ENCODE data around the gene CDH23. TPM values are rescaled to one million over a fixed set of nuclear protein-coding genes. Genes with fewer than 3 reads are reported as not detected.

CDH23 gene
- total and polyA plus RNA-seq, 2 of the 8 experiments (the other 6 are each of a cell fraction or from before 2014, with no cell fraction given): 1.9 to 4.9 TPM

DNA sequence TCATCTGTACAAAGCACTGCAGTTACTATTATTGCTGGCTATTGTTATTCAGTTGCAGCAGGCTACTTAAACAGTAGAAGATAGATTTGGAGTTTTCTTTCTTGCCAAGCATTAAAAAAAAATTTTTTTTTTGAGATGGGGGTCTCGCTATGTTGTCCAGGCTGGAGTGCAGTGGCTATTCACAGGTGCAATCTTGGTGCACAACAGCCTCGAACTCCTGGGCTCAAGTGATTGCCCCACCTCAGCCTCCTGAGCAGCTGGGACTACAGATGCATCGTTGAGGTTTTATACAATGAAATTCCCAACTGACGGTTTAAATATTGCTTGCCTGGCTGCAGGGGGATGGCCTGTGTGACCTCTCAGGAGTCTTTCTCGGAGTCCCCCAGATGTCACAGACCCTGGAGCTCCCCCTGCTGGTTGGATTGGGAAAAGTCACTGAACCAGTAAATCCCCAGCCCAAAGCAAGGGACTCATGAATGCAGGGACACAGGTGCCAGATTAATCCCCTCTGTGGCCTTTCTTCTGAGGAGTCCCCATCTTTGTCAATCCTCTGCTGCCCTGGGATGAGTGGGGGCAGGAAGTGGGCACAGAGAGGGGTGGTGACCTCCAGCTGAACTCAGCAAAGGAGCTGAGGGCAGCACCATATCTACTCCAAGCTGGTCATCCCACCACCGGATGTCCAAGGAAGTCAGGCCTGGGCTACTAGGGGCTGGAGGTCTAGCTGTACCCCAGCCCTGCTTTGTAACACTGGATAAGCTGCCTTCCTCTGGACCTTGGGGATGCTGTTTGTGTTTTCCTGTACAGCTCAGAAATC is 173.3 kb downstream of the CDH23 start:
- H4K8ac ChIP-seq (ENCODE audit: extremely low read depth, insufficient read depth, low read length): no peak overlapping the region
- no peak overlapping the region for H3K23ac ChIP-seq (ENCODE audit: insufficient read length)
- 66% methylated on average over 6 of the region's 6 CpGs; no CpG with 5 or more reads in 1 of the 2 experiments for WGBS, 2 experiments (ENCODE audit: extremely low coverage in 1 of 2, insufficient coverage in 1 of 2, insufficient read length in 1 of 2, insufficient replicate concordance in 2 of 2, low coverage in 1 of 2, low lambda C conversion rate in 2 of 2, missing lambda C conversion rate in 1 of 2)
- H3K79me1 ChIP-seq (ENCODE audit: low read depth, low read length): no peaks in the 10 kb centered on the region
- H3K4me3 ChIP-seq (ENCODE audit: extremely low read depth in 1 of 4, insufficient read depth in 2 of 4, low read depth in 3 of 4, low read length in 4 of 4): no peak overlapping the region
- H4K20me1 ChIP-seq (replicated peaks in 1 of 2; ENCODE audit: control insufficient read depth in 1 of 2, insufficient read depth in 2 of 2, low read length in 2 of 2): no peaks in the 10 kb centered on the region
- FAIRE-seq: peak; percentile 70
- no peaks in the 10 kb centered on the region; the same call in 1 of the 2 replicates for H3K23me2 ChIP-seq (ENCODE audit: low read depth, low read length)
- POLR2A ChIA-PET (ENCODE audit: partially characterized antibody): no interaction called here
- H2AK5ac ChIP-seq (ENCODE audit: low read depth, low read length): no peak overlapping the region
- H3K14ac ChIP-seq (ENCODE audit: insufficient read length): no peak overlapping the region
- H3K27ac ChIP-seq (ENCODE audit: low read depth, low read length): no peak overlapping the region
- no peak overlapping the region for H2BK5ac ChIP-seq (ENCODE audit: low read depth, low read length)
- H3K9me3 ChIP-seq (ENCODE audit: insufficient read depth in 2 of 2, low read depth in 1 of 2, low read length in 1 of 2): no peaks in the 10 kb centered on the region
- no peak overlapping the region for H2BK15ac ChIP-seq (ENCODE audit: low read length)
- H2BK120ac ChIP-seq (replicated peaks; ENCODE audit: low read depth, low read length): no peak overlapping the region
- H3K18ac ChIP-seq (ENCODE audit: extremely low read depth, low read length): no peak overlapping the region
- CTCF ChIA-PET (ENCODE audit: partially characterized antibody): interaction anchor here (0.8 to 10.2 kb wide), 73 partner anchors 12 to 297 kb away, joined by 3 to 168 read pairs (median 5); partner anchors contain the start of genes CDH23 and SLC29A3
- H4K5ac ChIP-seq (ENCODE audit: insufficient read length, low read depth, low read length): no peak overlapping the region
- no peak overlapping the region for H3K4ac ChIP-seq (replicated peaks; ENCODE audit: insufficient read length, low read depth, low read length)
- H3K36me3 ChIP-seq (ENCODE audit: control insufficient read depth in 2 of 4, insufficient read depth in 4 of 4, low read length in 3 of 4): no peaks in the 10 kb centered on the region
- peaks cover 3 to 11% (median 6%) of the 10 kb centered on the region in 4 experiments; a peak in 5 of 7 replicates for H3K4me1 ChIP-seq (replicated peaks in 1 of 4; ENCODE audit: control insufficient read depth in 3 of 4, insufficient read depth in 4 of 4, low read length in 3 of 4)
- H2BK12ac ChIP-seq (ENCODE audit: low read depth, low read length): no peak overlapping the region
- 0 out of 7 replicates have a peak, but pooled peaks cover 0 to 2% (median 0%) of the 10 kb centered on the region in 4 experiments for H3K27me3 ChIP-seq (replicated peaks in 1 of 4; ENCODE audit: control insufficient read depth in 3 of 4, extremely low read depth in 1 of 4, insufficient read depth in 3 of 4, low read length in 3 of 4)
- no peak overlapping the region for H2AFZ ChIP-seq (ENCODE audit: low read length)
- no peak overlapping the region for H2BK20ac ChIP-seq (ENCODE audit: low read length)
- no peak overlapping the region for H3K4me2 ChIP-seq (ENCODE audit: insufficient read depth in 1 of 2, low read depth in 2 of 2, low read length in 2 of 2)
- no peak overlapping the region for H4K91ac ChIP-seq (replicated peaks; ENCODE audit: insufficient read length, low read length)
- no peaks in the 10 kb centered on the region for H3K79me2 ChIP-seq (ENCODE audit: control insufficient read depth in 1 of 2, insufficient read depth in 2 of 2, low read length in 2 of 2)
- H3K56ac ChIP-seq (replicated peaks; ENCODE audit: insufficient read length, low read depth, low read length): no peak overlapping the region
- H3K9ac ChIP-seq (replicated peaks in 1 of 4; ENCODE audit: extremely low read depth in 1 of 4, low read depth in 3 of 4, low read length in 3 of 4): no peak overlapping the region
- peak; percentile 59 to 98 for DNase-seq (ENCODE audit: low read depth in 1 of 2, low spot score in 2 of 2)
- TF ChIP-seq TEAD4 (IDR thresholded peaks at IDR 0.05; ENCODE audit: low read depth, low read length): no peak
- peak; percentile 87 to 93 for TF ChIP-seq RAD21 (IDR thresholded peaks at IDR 0.05 in 1 of 2, conservative IDR thresholded peaks at IDR 0.05 in 1 of 2; ENCODE audit: low read depth in 2 of 2, low read length in 2 of 2)
- no peak for TF ChIP-seq CTBP2 (IDR thresholded peaks at IDR 0.05; ENCODE audit: borderline replicate concordance, insufficient read depth, insufficient read length, low read length)
- no peak for TF ChIP-seq USF2 (IDR thresholded peaks at IDR 0.05; ENCODE audit: low read length)
- TF ChIP-seq GTF2F1 (IDR thresholded peaks at IDR 0.05; ENCODE audit: borderline replicate concordance, low read depth, low read length): no peak
- TF ChIP-seq CHD2 (IDR thresholded peaks at IDR 0.05; ENCODE audit: low read length): 0 out of 2 replicates have a peak, but pooled peaks have one; percentile 15
- no peak for TF ChIP-seq RXRA (IDR thresholded peaks at IDR 0.05; ENCODE audit: insufficient read depth, low read depth, low read length)
- no peak for TF ChIP-seq SRF (IDR thresholded peaks at IDR 0.05; ENCODE audit: low read depth, low read length)
- TF ChIP-seq POU5F1 (IDR thresholded peaks at IDR 0.05; ENCODE audit: low read depth, low read length): no peak
- no peak for TF ChIP-seq CHD1 (IDR thresholded peaks at IDR 0.05; ENCODE audit: low read depth, low read length)
- no peak for TF ChIP-seq KDM5A (IDR thresholded peaks at IDR 0.05; ENCODE audit: low read length)
